MV-4-11 (cell line): ENCODE data around the gene OR8H3.
"Not testable (repeated sequence)": the region's sequence is repeated elsewhere in the genome, so short reads cannot be mapped to it uniquely, and the experiment has no call there.

Experiments used
- DNase-seq: peaks from one replicate; lab custom pipeline; 2025; lab: John Stamatoyannopoulos, UW

Gene OR8H3, protein sequence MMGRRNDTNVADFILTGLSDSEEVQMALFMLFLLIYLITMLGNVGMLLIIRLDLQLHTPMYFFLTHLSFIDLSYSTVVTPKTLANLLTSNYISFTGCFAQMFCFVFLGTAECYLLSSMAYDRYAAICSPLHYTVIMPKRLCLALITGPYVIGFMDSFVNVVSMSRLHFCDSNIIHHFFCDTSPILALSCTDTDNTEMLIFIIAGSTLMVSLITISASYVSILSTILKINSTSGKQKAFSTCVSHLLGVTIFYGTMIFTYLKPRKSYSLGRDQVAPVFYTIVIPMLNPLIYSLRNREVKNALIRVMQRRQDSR

DNA sequence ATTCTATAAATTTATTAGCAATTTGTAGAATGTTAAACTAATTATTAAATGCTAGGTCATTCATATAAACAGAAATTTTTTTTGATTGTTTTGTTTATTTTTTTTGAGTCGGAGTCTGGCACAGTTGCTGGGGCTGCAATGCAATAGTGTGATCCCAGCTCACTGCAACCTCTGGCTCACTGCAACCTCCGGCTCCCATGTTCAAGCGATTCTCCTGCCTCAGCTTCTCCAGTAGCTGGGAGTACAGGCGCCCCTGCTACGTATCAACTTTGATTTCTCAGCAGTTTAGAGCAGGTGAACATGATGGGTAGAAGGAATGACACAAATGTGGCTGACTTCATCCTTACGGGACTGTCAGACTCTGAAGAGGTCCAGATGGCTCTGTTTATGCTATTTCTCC, at the start of gene OR8H3:
Gene OR8H3, plus strand, starts transcription at position 301 of the 400 bp plus-strand sequence. Its CDS starts 0 bp downstream, at position 301.
- no peak for DNase-seq

GRCh38 chr11:56089697-56090096, 32.5 kb upstream of the OR8H3 start:
- DNase-seq = no peak

DNA sequence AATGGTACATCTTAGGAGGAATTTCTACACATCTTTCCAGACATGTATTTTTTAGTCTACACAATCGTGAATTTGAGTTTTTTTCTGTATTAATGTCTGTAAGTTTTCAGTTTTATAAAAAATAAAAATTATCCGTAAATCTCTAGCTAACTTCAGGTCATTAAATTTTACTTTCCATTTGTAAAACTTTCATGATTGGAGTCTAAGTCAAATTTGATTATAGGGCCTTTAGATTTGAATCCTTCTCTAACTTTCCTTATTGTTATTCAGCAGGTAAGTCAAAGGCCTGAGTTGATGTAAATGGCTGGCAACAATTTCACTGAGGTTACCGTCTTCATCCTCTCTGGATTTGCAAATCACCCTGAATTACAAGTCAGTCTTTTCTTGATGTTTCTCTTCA, 29.2 kb upstream of the OR8H3 start, which contains the start of gene OR8I2:
Gene OR8I2, plus strand, starts transcription at position 301 of the 400 bp plus-strand sequence. Its CDS starts 0 bp downstream, at position 301.
- no peak for DNase-seq

GRCh38 chr11:56103210-56103737, 18.9 kb upstream of the OR8H3 start, which contains the start of gene OR8H2:
OR8H2 (plus strand) TSS chr11:56103687; CDS start chr11:56105043, 1,356 bp downstream.
- no peak for DNase-seq

GRCh38 chr11:56140151-56140661, 18.0 kb downstream of the OR8H3 start, which contains the start of gene OR8J3:
OR8J3 (minus strand) TSS chr11:56140201; CDS start chr11:56137718, 2,483 bp downstream.
- no peak for DNase-seq

- DNase-seq = not testable (repeated sequence)
Observed at GRCh38 chr11:56143681-56144080, 21.5 kb downstream of the OR8H3 start.

- DNase-seq = no peak
Observed at GRCh38 chr11:56151376-56151775, 29.2 kb downstream of the OR8H3 start.

GRCh38 chr11:56152333-56152732, 30.2 kb downstream of the OR8H3 start:
- DNase-seq = no peak

DNA sequence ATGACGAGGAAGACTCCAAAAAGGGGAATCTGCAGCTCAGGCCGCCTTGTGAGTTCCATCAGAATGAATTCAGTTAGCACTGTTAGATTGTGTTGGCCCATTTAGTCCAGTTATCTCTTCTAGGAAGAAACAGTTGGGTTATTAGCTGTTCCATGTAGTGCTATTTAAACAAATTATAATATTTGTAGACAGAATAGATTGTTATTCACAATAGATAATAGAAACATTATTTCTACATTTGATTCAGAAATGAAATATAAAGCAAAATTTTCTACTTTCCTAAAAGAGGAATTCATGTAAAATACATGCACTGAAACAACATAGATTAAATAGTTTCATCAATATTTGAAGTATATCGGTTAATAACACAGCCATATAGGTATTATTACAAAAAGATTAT, 38.0 kb downstream of the OR8H3 start, which contains the start of gene OR8K5:
Gene OR8K5, minus strand, starts transcription at position 101 of the 400 bp plus-strand sequence. Its CDS starts 0 bp downstream, at position 101.
- no peak for DNase-seq

- no peak for DNase-seq
Observed at GRCh38 chr11:56163804-56164203, 41.6 kb downstream of the OR8H3 start.

DNA sequence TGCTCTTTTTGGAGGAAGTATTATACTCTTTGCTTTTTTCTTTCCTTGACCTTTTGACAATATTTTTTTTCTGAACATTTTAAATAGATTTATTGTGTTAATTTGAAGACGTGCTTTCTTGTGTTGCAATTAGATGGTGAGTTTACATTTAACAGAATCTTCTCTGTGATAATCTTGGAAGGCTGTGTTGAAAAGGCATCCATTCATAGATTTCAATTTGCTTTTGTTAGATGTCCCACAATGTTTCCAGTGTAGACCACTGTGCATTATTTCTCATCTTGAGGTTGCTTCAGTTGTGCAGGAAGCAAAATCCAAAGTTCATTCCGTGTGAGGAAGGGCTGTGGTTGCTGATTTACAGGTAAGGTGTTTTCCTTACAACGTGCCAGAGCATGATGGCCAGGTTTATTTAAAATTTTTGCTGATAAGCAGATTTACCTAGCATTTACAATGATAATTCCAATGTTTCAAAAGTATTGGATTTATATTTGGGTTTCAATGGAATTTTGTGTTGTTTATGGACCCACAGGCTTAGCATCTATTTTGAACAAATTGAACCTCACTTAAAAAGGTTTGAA, 50.2 kb downstream of the OR8H3 start:
- DNase-seq = no peak
